ENCODE measurements around the gene ELAC2. TPM values are rescaled to one million over a fixed set of nuclear protein-coding genes. Genes with fewer than 3 reads are reported as not detected.

The ELAC2 gene
- total RNA-seq: 43.1 to 60.7 TPM (median 44.7 TPM) in 3 replicates
- long read RNA-seq, transcript ELAC2-201 (24 exons, 3,148 nt): major isoform, 136 of 188 reads
- long read RNA-seq, partial matches to known transcripts: 17 of 188 reads
- long read RNA-seq, other reads (novel, unspliced or antisense): 35 of 188 reads

GRCh38 chr17:13017655-13018459 is at the start of gene ELAC2:
ELAC2 (minus strand) TSS chr17:13018027; CDS start chr17:13017947, 80 bp downstream.
- Mint-ChIP-seq H3K27me3 (ENCODE audit: low read depth) (no peaks in the 10 kb centered on the region), H3K9me3 (ENCODE audit: low read depth) (no peaks in the 10 kb centered on the region), H3K4me3 (ENCODE audit: unreplicated experiment) (peak within 1 kb of the TSS; percentile 90), H3K36me3 (ENCODE audit: low read depth) (peaks cover 16% of the 10 kb centered on the region), H3K27ac (ENCODE audit: unreplicated experiment) (peak within 1 kb of the TSS; percentile 98), H3K4me1 (ENCODE audit: low read depth) (peaks cover 20% of the 10 kb centered on the region)
- TF ChIP-seq CTCF (IDR thresholded peaks at IDR 0.05): peak; percentile 30
- DNase-seq (ENCODE audit: low spot score): peak; percentile 99

- TF ChIP-seq CTCF (IDR thresholded peaks at IDR 0.05): no peak
- Mint-ChIP-seq H3K27ac (ENCODE audit: unreplicated experiment) (no peak overlapping the region), H3K9me3 (ENCODE audit: low read depth) (no peaks in the 10 kb centered on the region), H3K36me3 (ENCODE audit: low read depth) (no peaks in the 10 kb centered on the region), H3K4me3 (ENCODE audit: unreplicated experiment) (no peak overlapping the region), H3K4me1 (ENCODE audit: low read depth) (no peaks in the 10 kb centered on the region), H3K27me3 (ENCODE audit: low read depth) (peaks cover 22% of the 10 kb centered on the region)
- no peak for DNase-seq (ENCODE audit: low spot score)
These were observed 47.2 kb upstream of the ELAC2 start for GRCh38 chr17:13065032-13065431.

- Mint-ChIP-seq H3K27me3 (ENCODE audit: low read depth) (peaks cover 13% of the 10 kb centered on the region), H3K4me1 (ENCODE audit: low read depth) (no peaks in the 10 kb centered on the region), H3K27ac (ENCODE audit: unreplicated experiment) (no peak overlapping the region), H3K9me3 (ENCODE audit: low read depth) (no peaks in the 10 kb centered on the region), H3K36me3 (ENCODE audit: low read depth) (no peaks in the 10 kb centered on the region), H3K4me3 (ENCODE audit: unreplicated experiment) (no peak overlapping the region)
- TF ChIP-seq CTCF (IDR thresholded peaks at IDR 0.05): no peak
- DNase-seq (ENCODE audit: low spot score): no peak
These were observed 37.3 kb upstream of the ELAC2 start for GRCh38 chr17:13055131-13055530.

GRCh38 chr17:13054666-13055065 is 36.8 kb upstream of the ELAC2 start:
- H3K27me3 Mint-ChIP-seq (ENCODE audit: low read depth): peaks cover 13% of the 10 kb centered on the region
- H3K27ac Mint-ChIP-seq (ENCODE audit: unreplicated experiment): no peak overlapping the region
- H3K36me3 Mint-ChIP-seq (ENCODE audit: low read depth): no peaks in the 10 kb centered on the region
- H3K4me1 Mint-ChIP-seq (ENCODE audit: low read depth): no peaks in the 10 kb centered on the region
- no peak for TF ChIP-seq CTCF (IDR thresholded peaks at IDR 0.05)
- DNase-seq (ENCODE audit: low spot score): no peak
- no peaks in the 10 kb centered on the region for H3K9me3 Mint-ChIP-seq (ENCODE audit: low read depth)
- no peak overlapping the region for H3K4me3 Mint-ChIP-seq (ENCODE audit: unreplicated experiment)

- H3K27ac Mint-ChIP-seq (ENCODE audit: unreplicated experiment): no peak overlapping the region
- H3K27me3 Mint-ChIP-seq (ENCODE audit: low read depth): peaks cover 17% of the 10 kb centered on the region
- H3K4me3 Mint-ChIP-seq (ENCODE audit: unreplicated experiment): no peak overlapping the region
- H3K36me3 Mint-ChIP-seq (ENCODE audit: low read depth): no peaks in the 10 kb centered on the region
- no peaks in the 10 kb centered on the region for H3K9me3 Mint-ChIP-seq (ENCODE audit: low read depth)
- TF ChIP-seq CTCF (IDR thresholded peaks at IDR 0.05): no peak
- H3K4me1 Mint-ChIP-seq (ENCODE audit: low read depth): no peaks in the 10 kb centered on the region
- no peak for DNase-seq (ENCODE audit: low spot score)
These were observed 34.1 kb upstream of the ELAC2 start for GRCh38 chr17:13051915-13052314.

Measured in chondrocyte (in vitro differentiated cells).